Thyroid gland (tissue), 4 donors: Measurements from ENCODE around the gene COL7A1.

ENCODE experiments used
- POLR2A ChIP-seq, 2 donors: fragments of 450-650 bp; IDR thresholded peaks; one replicate each; pipeline ENCODE4 v1.6.1; 2017; ENCODE audit warnings: antibody characterized with exemption in 2 of 2, mild to moderate bottlenecking in 2 of 2, moderate library complexity in 1 of 2
- TF ChIP-seq, protein P1 (sequence below), 6 experiments: fragments of 200-600 bp in 3 of 6; fragments of 450-650 bp in 3 of 6; sonication (generic) in 3 of 6; IDR thresholded peaks; one replicate each; pipeline ENCODE4 v1.5.1; 2016 to 2019; ENCODE audit warnings: antibody characterized with exemption in 6 of 6, mild to moderate bottlenecking in 2 of 6, inconsistent platforms in 1 of 6, moderate library complexity in 1 of 6

DNA sequence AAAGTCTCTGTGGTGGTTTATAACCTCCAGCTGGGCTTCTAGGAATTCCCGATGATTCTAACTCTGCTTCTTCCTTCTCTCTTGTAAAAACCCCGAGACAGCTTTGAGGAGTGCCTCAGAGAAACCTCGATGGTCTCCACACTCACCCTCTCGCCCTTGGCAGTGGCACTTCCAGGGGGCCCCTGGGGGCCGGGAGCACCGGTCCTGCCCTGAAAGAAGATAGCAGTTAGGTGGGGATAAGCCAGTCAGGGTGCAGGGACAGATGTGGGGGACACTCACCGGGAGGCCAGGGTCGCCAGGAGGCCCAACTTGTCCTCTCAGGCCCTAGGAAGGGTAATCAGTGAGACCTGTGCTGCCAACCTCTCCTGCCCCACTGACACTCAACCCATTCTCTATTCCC, 9.7 kb downstream of the COL7A1 start:
- TF ChIP-seq, protein P1, sequence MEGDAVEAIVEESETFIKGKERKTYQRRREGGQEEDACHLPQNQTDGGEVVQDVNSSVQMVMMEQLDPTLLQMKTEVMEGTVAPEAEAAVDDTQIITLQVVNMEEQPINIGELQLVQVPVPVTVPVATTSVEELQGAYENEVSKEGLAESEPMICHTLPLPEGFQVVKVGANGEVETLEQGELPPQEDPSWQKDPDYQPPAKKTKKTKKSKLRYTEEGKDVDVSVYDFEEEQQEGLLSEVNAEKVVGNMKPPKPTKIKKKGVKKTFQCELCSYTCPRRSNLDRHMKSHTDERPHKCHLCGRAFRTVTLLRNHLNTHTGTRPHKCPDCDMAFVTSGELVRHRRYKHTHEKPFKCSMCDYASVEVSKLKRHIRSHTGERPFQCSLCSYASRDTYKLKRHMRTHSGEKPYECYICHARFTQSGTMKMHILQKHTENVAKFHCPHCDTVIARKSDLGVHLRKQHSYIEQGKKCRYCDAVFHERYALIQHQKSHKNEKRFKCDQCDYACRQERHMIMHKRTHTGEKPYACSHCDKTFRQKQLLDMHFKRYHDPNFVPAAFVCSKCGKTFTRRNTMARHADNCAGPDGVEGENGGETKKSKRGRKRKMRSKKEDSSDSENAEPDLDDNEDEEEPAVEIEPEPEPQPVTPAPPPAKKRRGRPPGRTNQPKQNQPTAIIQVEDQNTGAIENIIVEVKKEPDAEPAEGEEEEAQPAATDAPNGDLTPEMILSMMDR (IDR thresholded peaks at IDR 0.05): no peak
- no peak for TF ChIP-seq POLR2A (IDR thresholded peaks at IDR 0.05)
